Neuron (in vitro differentiated cells): ENCODE measurements around the gene PPM1H.
A peak's percentile ranks its signal among the peaks of the same experiment; 100 is the strongest.
"Not testable (repeated sequence)": the region's sequence is repeated elsewhere in the genome, so short reads cannot be mapped to it uniquely, and the experiment has no call there.

Experiments
- H2AFZ ChIP-seq: one replicate; pipeline ENCODE4 v1.6.1; 2013; ENCODE audit warnings: low read depth, mild to moderate bottlenecking, inconsistent platforms, low read length, moderate library complexity
- H3K27me3 ChIP-seq: one replicate; pipeline ENCODE4 v1.6.1; 2013; ENCODE audit warnings: low read length; ENCODE audit not compliant: insufficient read depth
- H3K36me3 ChIP-seq: one replicate; pipeline ENCODE4 v1.6.1; 2013; ENCODE audit warnings: low read length; ENCODE audit not compliant: insufficient read depth
- H3K4me1 ChIP-seq: one replicate; pipeline ENCODE4 v1.6.1; 2013; ENCODE audit warnings: low read length; ENCODE audit not compliant: insufficient read depth
- H3K4me3 ChIP-seq: 2 replicates; pipeline ENCODE4 v1.5.1; 2013; ENCODE audit warnings: mild to moderate bottlenecking, low read length, moderate library complexity
- H3K9me3 ChIP-seq: one replicate; pipeline ENCODE4 v1.6.1; 2013; ENCODE audit warnings: low read length

Gene PPM1H

DNA sequence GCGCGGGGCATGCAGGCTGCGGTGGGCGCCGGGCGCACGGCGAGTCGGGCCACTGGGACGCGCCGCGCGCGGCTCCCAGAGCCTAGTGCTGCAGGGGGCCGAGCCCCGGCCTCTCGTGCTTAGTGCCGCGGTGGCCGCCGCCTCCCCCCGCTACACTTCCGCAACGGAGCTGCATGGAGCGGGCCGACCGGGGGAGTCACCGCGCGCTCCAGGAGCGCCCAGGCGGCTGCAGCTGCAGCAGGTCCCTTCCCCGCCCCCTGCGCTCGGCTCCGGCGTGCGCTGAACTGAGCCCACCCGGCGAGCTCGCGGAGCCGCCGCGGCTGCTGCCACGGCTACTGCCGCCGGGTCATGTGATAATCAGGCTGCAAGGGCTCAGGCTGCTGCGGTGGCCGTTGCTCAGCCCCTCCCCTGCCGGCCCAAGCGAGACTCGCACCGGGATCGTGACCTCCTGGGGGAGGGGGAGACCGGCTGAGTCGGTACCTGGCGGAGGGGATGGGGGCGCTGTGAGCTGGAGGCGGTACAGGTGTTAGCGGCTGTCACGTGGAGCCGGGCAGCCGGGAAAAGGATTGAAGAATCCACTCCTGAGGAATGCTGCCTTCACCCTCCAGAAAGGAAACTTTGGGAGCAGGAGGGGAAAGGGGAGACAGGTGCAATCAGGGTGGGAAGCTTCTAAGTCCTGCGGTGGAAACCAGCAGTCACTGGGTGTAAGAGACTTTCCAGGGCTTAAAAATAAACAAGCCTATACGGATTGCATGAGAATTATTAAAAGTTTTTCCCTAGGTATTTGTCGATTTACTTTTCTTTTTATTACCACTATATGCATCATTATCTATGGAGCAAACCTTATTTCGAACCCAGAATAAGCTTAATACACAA is at the start of gene PPM1H:
PPM1H (minus strand) TSS at position 352 of the 876 bp plus-strand sequence. CDS start 414 bp downstream, outside the sequence.
- Histone ChIP-seq H3K4me1 (peaks cover 9% of the 10 kb centered on the region), H3K36me3 (no peaks in the 10 kb centered on the region), H3K9me3 (no peaks in the 10 kb centered on the region), H3K4me3 (peak within 1 kb of the TSS; percentile 73), H2AFZ (peak within 1 kb of the TSS; percentile 99), H3K27me3 (no peaks in the 10 kb centered on the region)

GRCh38 chr12:62983594-62983993 is 48.6 kb upstream of the PPM1H start:
- Histone ChIP-seq H3K36me3 (no peaks in the 10 kb centered on the region), H3K4me1 (no peaks in the 10 kb centered on the region), H3K27me3 (peaks cover 3% of the 10 kb centered on the region), H2AFZ (no peak overlapping the region), H3K9me3 (no peaks in the 10 kb centered on the region), H3K4me3 (no peak overlapping the region)

DNA sequence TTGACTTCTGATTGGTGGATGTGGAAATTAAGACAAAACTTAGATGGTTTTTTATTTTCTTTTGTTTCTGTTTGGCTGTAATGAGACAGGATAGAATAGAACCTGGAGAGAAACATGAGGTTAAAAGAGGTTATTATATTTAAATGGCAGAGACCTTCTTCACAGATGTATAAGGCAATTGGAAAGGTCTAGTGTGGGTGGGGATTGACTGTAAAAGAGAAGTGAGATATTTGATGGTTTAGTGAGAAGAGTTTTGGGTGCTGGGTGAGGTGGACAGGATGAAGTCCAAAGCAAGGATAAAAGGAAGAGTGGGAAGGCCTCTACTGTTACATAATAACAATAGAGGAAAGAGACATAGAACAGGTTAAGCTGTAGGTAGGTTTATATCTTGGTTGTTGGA is 43.8 kb upstream of the PPM1H start:
- Histone ChIP-seq H3K9me3 (no peaks in the 10 kb centered on the region), H3K27me3 (peaks cover 3% of the 10 kb centered on the region), H3K36me3 (no peaks in the 10 kb centered on the region), H3K4me3 (no peak overlapping the region), H2AFZ (no peak overlapping the region), H3K4me1 (no peaks in the 10 kb centered on the region)

- H3K4me1 ChIP-seq: no peaks in the 10 kb centered on the region
- H3K27me3 ChIP-seq: peaks cover 3% of the 10 kb centered on the region
- no peak overlapping the region for H2AFZ ChIP-seq
- no peaks in the 10 kb centered on the region for H3K36me3 ChIP-seq
- H3K4me3 ChIP-seq: no peak overlapping the region
- H3K9me3 ChIP-seq: no peaks in the 10 kb centered on the region
These were observed 42.9 kb upstream of the PPM1H start for GRCh38 chr12:62977883-62978282.

DNA sequence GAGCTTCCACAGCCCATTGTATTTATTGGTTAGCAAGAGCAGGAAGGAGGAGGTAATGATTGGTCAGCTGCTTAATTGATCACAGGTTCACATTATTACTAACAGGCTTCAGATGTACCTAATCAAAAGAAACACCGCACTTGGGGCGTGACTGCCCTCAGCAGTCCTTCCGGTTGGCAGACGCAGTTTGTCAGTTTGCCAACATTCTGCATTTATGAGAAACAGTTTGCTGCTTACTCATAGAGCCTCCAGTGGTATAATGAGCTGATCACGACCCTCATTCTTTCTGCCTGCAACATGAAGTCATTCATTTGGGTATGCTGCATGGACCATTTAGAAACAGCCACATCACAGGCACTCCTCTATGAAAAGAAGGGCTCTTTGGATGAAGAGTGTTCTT is 42.5 kb upstream of the PPM1H start:
- Histone ChIP-seq H3K4me3 (no peak overlapping the region), H3K9me3 (no peaks in the 10 kb centered on the region), H3K4me1 (no peaks in the 10 kb centered on the region), H2AFZ (no peak overlapping the region), H3K36me3 (no peaks in the 10 kb centered on the region), H3K27me3 (peaks cover 3% of the 10 kb centered on the region)

GRCh38 chr12:62976110-62976662 is 41.2 kb upstream of the PPM1H start:
- Histone ChIP-seq H2AFZ (no peak overlapping the region), H3K9me3 (no peaks in the 10 kb centered on the region), H3K4me1 (no peaks in the 10 kb centered on the region)

DNA sequence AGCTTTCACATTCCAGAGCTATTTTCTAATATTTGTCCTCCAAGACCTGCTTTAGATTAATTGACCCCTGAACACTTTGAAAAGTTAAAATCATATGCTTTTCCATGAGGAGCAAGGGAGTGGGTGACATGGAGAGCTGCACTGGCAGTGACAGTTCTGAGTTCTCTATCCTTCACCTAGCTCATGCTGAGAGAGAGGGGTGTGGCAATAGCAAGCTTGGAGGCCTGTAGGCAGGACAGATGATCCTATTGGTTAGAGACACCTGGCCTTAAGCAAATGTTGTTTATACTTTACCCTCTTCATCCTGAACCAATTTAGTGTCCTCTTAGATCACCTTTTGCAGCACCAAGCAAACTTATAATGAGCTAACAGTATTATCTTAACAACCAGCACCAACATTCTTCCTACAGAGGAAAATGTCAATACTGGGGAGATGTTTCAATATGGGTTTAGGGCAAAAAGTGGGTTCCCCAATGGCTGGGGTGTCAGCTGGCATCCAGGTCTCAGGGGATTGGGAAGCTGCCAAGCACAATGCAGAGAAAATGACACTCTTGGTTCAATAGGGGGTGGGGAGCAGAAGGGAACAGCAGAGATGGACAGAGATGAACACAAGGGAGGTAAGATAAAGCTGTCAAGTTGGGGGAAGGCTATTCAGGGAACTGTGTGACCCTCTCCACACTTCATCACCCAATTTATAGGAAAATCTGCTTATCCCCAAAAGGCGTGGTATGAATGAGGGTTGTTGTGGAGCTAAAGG is 37.0 kb upstream of the PPM1H start:
- H3K27me3 ChIP-seq: peaks cover 3% of the 10 kb centered on the region
- H3K4me3 ChIP-seq: no peak overlapping the region
- no peaks in the 10 kb centered on the region for H3K9me3 ChIP-seq
- no peaks in the 10 kb centered on the region for H3K36me3 ChIP-seq
- no peaks in the 10 kb centered on the region for H3K4me1 ChIP-seq
- H2AFZ ChIP-seq: no peak overlapping the region

More at GRCh38 chr12:62976110-62976662, 41.2 kb upstream of the PPM1H start:
- peaks cover 5% of the 10 kb centered on the region for H3K27me3 ChIP-seq
- H3K36me3 ChIP-seq: no peaks in the 10 kb centered on the region
- no peak overlapping the region for H3K4me3 ChIP-seq

DNA sequence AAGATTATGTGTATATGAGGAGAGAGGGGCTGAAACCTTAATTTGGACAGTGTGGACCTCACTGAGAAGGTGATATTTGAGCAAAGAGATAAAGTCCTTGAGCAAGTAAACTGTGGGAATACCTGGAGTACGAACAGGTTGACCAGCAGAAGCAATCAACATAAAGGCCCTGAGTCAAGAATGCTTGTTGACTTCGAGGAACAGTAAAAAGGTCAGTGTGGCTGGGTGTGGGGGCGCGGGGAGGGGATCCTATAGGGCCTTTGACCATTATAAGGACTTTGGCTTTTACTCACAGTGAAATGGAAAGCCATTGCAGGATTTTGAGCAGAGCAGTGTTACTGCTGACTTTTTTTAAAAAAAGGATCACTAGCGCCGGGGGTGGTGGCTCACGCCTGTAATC is 34.7 kb upstream of the PPM1H start:
- Histone ChIP-seq H3K27me3 (peaks cover 3% of the 10 kb centered on the region), H3K4me3 (no peak overlapping the region), H3K4me1 (no peaks in the 10 kb centered on the region), H3K9me3 (no peaks in the 10 kb centered on the region), H3K36me3 (no peaks in the 10 kb centered on the region), H2AFZ (no peak overlapping the region)

DNA sequence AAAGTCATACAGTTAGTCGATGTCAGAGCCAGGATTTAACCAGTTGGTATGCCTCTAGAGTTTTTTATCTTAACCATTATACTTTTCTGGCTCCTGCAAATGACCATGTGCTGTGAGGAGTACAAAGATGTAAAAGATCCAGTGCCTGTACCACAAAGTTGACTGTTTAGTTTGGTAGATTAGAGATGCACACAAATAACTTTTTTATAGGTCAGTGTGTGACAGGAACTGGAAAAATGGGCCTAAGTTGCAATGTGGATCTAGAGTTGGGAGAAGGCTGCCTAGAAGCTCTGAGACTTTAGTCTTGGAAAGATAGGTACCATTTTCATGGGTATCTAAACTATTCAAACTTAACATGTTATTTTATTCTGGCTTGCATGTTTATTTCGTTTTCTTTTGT is 32.8 kb upstream of the PPM1H start:
- H3K27me3 ChIP-seq: peaks cover 3% of the 10 kb centered on the region

DNA sequence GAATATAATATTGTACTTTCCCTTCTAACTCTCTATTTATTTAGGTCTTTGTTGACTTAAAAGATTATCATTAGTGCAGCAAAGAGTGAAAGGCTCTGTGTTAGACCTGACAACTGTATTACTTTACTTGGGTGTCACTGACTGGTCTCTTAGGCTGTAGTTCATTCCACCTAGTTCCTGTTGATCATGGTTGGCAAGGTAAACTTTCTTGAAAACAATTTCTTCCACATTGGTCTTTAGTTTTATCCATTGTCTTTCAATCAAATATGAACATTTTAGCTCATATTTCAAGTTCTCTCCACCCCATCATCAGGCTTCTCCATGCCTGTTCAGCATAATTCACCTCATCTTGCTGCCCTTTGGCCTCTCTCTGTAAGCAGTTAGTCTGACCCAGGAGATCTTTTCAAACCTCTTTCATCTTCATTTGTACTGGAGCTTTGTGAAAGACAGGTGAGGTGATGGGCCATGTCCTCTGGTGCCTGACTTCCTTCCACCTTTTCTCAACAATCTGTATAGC is 32.1 kb upstream of the PPM1H start:
- no peaks in the 10 kb centered on the region for H3K36me3 ChIP-seq
- no peaks in the 10 kb centered on the region for H3K4me1 ChIP-seq
- no peak overlapping the region for H2AFZ ChIP-seq
- no peaks in the 10 kb centered on the region for H3K9me3 ChIP-seq
- H3K27me3 ChIP-seq: peaks cover 3% of the 10 kb centered on the region
- no peak overlapping the region for H3K4me3 ChIP-seq

More for the DNA sequence above, 32.8 kb upstream of the PPM1H start:
- Histone ChIP-seq H3K4me1 (no peaks in the 10 kb centered on the region), H3K9me3 (no peaks in the 10 kb centered on the region), H2AFZ (no peak overlapping the region), H3K36me3 (no peaks in the 10 kb centered on the region), H3K4me3 (no peak overlapping the region)

DNA sequence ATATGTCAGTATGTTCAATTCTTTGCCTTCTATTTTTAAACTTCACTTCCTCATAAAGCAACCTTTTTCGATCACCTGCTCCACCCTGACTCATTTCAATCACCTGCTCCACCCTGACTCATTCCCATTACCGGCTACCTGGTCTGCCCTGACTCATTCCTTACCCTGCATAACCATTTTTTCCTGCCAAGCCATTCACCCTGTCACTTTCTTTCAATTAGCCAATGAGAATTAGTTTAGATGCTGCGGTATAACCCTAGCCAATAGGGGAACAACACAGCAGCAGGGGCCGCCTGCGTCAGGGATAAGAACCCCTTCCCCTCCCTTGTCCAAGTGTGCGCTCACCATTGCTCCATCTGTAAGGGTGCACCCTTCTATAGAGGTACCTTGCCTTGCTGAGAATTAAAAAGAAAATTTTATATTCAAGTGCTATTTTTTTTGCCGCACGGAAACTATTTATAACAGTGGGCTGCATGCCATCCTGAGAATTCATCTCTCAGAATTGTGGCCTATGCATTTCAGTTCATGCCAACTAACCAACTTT is 31.6 kb upstream of the PPM1H start:
- H3K4me3 ChIP-seq, H3K36me3 ChIP-seq, H3K9me3 ChIP-seq, H2AFZ ChIP-seq, H3K4me1 ChIP-seq, H3K27me3 ChIP-seq: not testable (repeated sequence)

GRCh38 chr12:62965700-62966099 is 30.8 kb upstream of the PPM1H start:
- H3K4me1 ChIP-seq, H3K27me3 ChIP-seq, H3K4me3 ChIP-seq, H3K36me3 ChIP-seq, H3K9me3 ChIP-seq, H2AFZ ChIP-seq: not testable (repeated sequence)

DNA sequence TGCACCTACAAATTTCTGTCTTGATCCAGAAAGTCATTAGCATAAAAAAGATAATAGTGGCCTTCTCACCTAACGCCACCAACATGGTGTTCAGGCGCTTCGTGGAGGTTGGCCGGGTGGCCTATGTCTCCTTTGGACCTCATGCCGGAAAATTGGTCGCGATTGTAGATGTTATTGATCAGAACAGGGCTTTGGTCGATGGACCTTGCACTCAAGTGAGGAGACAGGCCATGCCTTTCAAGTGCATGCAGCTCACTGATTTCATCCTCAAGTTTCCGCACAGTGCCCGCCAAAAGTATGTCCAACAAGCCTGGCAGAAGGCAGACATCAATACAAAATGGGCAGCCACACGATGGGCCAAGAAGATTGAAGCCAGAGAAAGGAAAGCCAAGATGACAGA is 30.3 kb upstream of the PPM1H start:
- not testable (repeated sequence) for H3K27me3 ChIP-seq, H2AFZ ChIP-seq, H3K4me1 ChIP-seq, H3K9me3 ChIP-seq, H3K36me3 ChIP-seq, H3K4me3 ChIP-seq
